Measurements from ENCODE around the gene FTCDNL1. TPM values are rescaled to one million over a fixed set of nuclear protein-coding genes. Genes with fewer than 3 reads are reported as not detected.

FTCDNL1 gene
- total RNA-seq, 6 experiments from 2014 or later, result 2.7 to 8.7 (median 6.7) TPM

- H3K4me3 ChIP-seq, result no peak overlapping the region
- 100% methylated on average over 1 of the region's 3 CpGs for WGBS (ENCODE audit: insufficient coverage, low coverage, low lambda C conversion rate, missing lambda C conversion rate)
- H3K4me1 ChIP-seq, result no peaks in the 10 kb centered on the region
- no peaks in the 10 kb centered on the region for H3K9me3 ChIP-seq
- DNase-seq (no peak), ATAC-seq (no peak)
- H3K36me3 ChIP-seq, result no peaks in the 10 kb centered on the region
- no peak for TF ChIP-seq CTCF (IDR thresholded peaks at IDR 0.05)
- TF ChIP-seq POLR2A (IDR thresholded peaks at IDR 0.05), result no peak
- H3K27ac ChIP-seq, result no peak overlapping the region
- intact Hi-C loops (cut with DNase I), result no loop called here
- no peaks in the 10 kb centered on the region for H3K27me3 ChIP-seq
These were observed 71.4 kb downstream of the FTCDNL1 start for GRCh38 chr2:199779589-199779988.

GRCh38 chr2:199778655-199779054 is 72.3 kb downstream of the FTCDNL1 start:
- no peaks in the 10 kb centered on the region for H3K27me3 ChIP-seq
- no peaks in the 10 kb centered on the region for H3K36me3 ChIP-seq
- TF ChIP-seq POLR2A (IDR thresholded peaks at IDR 0.05) (no peak), CTCF (IDR thresholded peaks at IDR 0.05) (no peak)
- ATAC-seq, result no peak
- no peaks in the 10 kb centered on the region for H3K4me1 ChIP-seq
- no peak overlapping the region for H3K4me3 ChIP-seq
- H3K27ac ChIP-seq, result no peak overlapping the region
- no peak for DNase-seq
- intact Hi-C loops (cut with DNase I), result no loop called here
- no peaks in the 10 kb centered on the region for H3K9me3 ChIP-seq
- WGBS (ENCODE audit: insufficient coverage, low coverage, low lambda C conversion rate, missing lambda C conversion rate), result 91% methylated on average over 3 of the region's 3 CpGs

- intact Hi-C loops (cut with DNase I), result no loop called here
- WGBS (ENCODE audit: insufficient coverage, low coverage, low lambda C conversion rate, missing lambda C conversion rate), result 65% methylated on average over 2 of the region's 2 CpGs
These were observed 73.1 kb downstream of the FTCDNL1 start for GRCh38 chr2:199777916-199778315.

GRCh38 chr2:199777315-199777714 is 73.7 kb downstream of the FTCDNL1 start:
- no peaks in the 10 kb centered on the region for H3K9me3 ChIP-seq
- WGBS (ENCODE audit: insufficient coverage, low coverage, low lambda C conversion rate, missing lambda C conversion rate), result 93% methylated on average over 1 of the region's 1 CpG
- H3K27me3 ChIP-seq, result no peaks in the 10 kb centered on the region
- no peak for ATAC-seq
- no peak overlapping the region for H3K4me3 ChIP-seq
- DNase-seq, result no peak
- no peaks in the 10 kb centered on the region for H3K36me3 ChIP-seq
- no peaks in the 10 kb centered on the region for H3K4me1 ChIP-seq
- intact Hi-C loops (cut with DNase I), result no loop called here
- H3K27ac ChIP-seq, result no peak overlapping the region
- TF ChIP-seq POLR2A (IDR thresholded peaks at IDR 0.05), result no peak
- TF ChIP-seq CTCF (IDR thresholded peaks at IDR 0.05), result no peak

More at GRCh38 chr2:199777916-199778315, 73.1 kb downstream of the FTCDNL1 start:
- TF ChIP-seq CTCF (IDR thresholded peaks at IDR 0.05) (no peak), POLR2A (IDR thresholded peaks at IDR 0.05) (no peak)
- Histone ChIP-seq H3K4me1 (no peaks in the 10 kb centered on the region), H3K36me3 (no peaks in the 10 kb centered on the region), H3K4me3 (no peak overlapping the region), H3K27ac (no peak overlapping the region), H3K27me3 (no peaks in the 10 kb centered on the region), H3K9me3 (no peaks in the 10 kb centered on the region)
- ATAC-seq, result no peak
- no peak for DNase-seq

- TF ChIP-seq POLR2A (IDR thresholded peaks at IDR 0.05) (no peak), CTCF (IDR thresholded peaks at IDR 0.05) (no peak)
- WGBS (ENCODE audit: insufficient coverage, low coverage, low lambda C conversion rate, missing lambda C conversion rate), result 72% methylated on average over 3 of the region's 3 CpGs
- Histone ChIP-seq H3K4me3 (no peak overlapping the region), H3K4me1 (no peaks in the 10 kb centered on the region), H3K27ac (no peak overlapping the region), H3K36me3 (no peaks in the 10 kb centered on the region), H3K9me3 (no peaks in the 10 kb centered on the region), H3K27me3 (no peaks in the 10 kb centered on the region)
- no peak for DNase-seq
- no peak for ATAC-seq
- intact Hi-C loops (cut with DNase I), result no loop called here
These were observed 75.7 kb downstream of the FTCDNL1 start for GRCh38 chr2:199775267-199775666.
